ENCODE data around the gene PTGES. TPM values are rescaled to one million over a fixed set of nuclear protein-coding genes. Genes with fewer than 3 reads are reported as not detected.

The PTGES gene
- total RNA-seq, 3 donors from 2014 or later (not counting 1 experiment from before 2014, with no cell fraction given), result 0.28 to 0.47 (median 0.39) TPM

GRCh38 chr9:129726322-129727160 is 26.3 kb downstream of the PTGES start:
- WGBS (ENCODE audit: insufficient coverage), result 20% methylated on average over 23 of the region's 23 CpGs
- Mint-ChIP-seq H3K36me3 (no peaks in the 10 kb centered on the region), H3K4me3 (no peak overlapping the region), H3K9me3 (no peaks in the 10 kb centered on the region), H3K27ac (no peak overlapping the region), H3K4me1 (peaks cover 0 to 5% of the 10 kb centered on the region in 2 donors), H3K27me3 (ENCODE audit: low read depth in 2 of 2) (peaks cover 0 to 6% of the 10 kb centered on the region in 2 donors)
- Histone ChIP-seq H3K9me3 (ENCODE audit: control insufficient read depth, insufficient read depth, low read length) (no peaks in the 10 kb centered on the region), H3K4me1 (ENCODE audit: control insufficient read depth, insufficient read depth, low read length) (peaks cover 4% of the 10 kb centered on the region), H3K4me3 (ENCODE audit: low read length) (no peak overlapping the region), H3K36me3 (ENCODE audit: control insufficient read depth, insufficient read depth, low read length) (no peaks in the 10 kb centered on the region), H3K27ac (ENCODE audit: low read length) (no peak overlapping the region), H3K27me3 (ENCODE audit: control insufficient read depth, insufficient read depth, low read length) (no peaks in the 10 kb centered on the region)
- intact Hi-C loops (cut with micrococcal nuclease), result loop anchor here (2.0 kb wide), 1 partner anchor 56 kb away; no protein-coding TSS in a partner anchor
- peak; percentile 49 to 75 for DNase-seq
- TF ChIP-seq CTCF (IDR thresholded peaks at IDR 0.05), result peak; percentile 74
- peak; percentile 79 to 95 (median 93) for ATAC-seq

- TF ChIP-seq CTCF (IDR thresholded peaks at IDR 0.05), result no peak
- ATAC-seq, result no peak
- Histone ChIP-seq H3K4me1 (ENCODE audit: control insufficient read depth, insufficient read depth, low read length) (peaks cover 4% of the 10 kb centered on the region), H3K27me3 (ENCODE audit: control insufficient read depth, insufficient read depth, low read length) (no peaks in the 10 kb centered on the region), H3K4me3 (ENCODE audit: low read length) (no peak overlapping the region), H3K36me3 (ENCODE audit: control insufficient read depth, insufficient read depth, low read length) (no peaks in the 10 kb centered on the region), H3K9me3 (ENCODE audit: control insufficient read depth, insufficient read depth, low read length) (no peaks in the 10 kb centered on the region), H3K27ac (ENCODE audit: low read length) (no peak overlapping the region)
- peaks cover 0 to 6% of the 10 kb centered on the region in 2 donors for H3K27me3 Mint-ChIP-seq (ENCODE audit: low read depth in 2 of 2)
- H3K27ac Mint-ChIP-seq, result no peak overlapping the region
- WGBS (ENCODE audit: insufficient coverage), result 56% methylated on average over 10 of the region's 10 CpGs
- peaks cover 0 to 5% of the 10 kb centered on the region in 2 donors for H3K4me1 Mint-ChIP-seq
- intact Hi-C loops (cut with micrococcal nuclease), result loop anchor here (2.0 kb wide), 1 partner anchor 57 kb away; no protein-coding TSS in a partner anchor
- no peaks in the 10 kb centered on the region for H3K9me3 Mint-ChIP-seq
- no peaks in the 10 kb centered on the region for H3K36me3 Mint-ChIP-seq
- H3K4me3 Mint-ChIP-seq, result no peak overlapping the region
- DNase-seq, result no peak
These were observed 27.0 kb downstream of the PTGES start for GRCh38 chr9:129725795-129726251.

GRCh38 chr9:129724456-129725190 is 28.2 kb downstream of the PTGES start:
- ATAC-seq (no peak), DNase-seq (no peak)
- Mint-ChIP-seq H3K4me3 (no peak overlapping the region), H3K36me3 (no peaks in the 10 kb centered on the region), H3K27ac (no peak overlapping the region), H3K9me3 (no peaks in the 10 kb centered on the region), H3K4me1 (peaks cover 0 to 5% of the 10 kb centered on the region in 2 donors), H3K27me3 (ENCODE audit: low read depth in 2 of 2) (peaks cover 0 to 6% of the 10 kb centered on the region in 2 donors)
- Histone ChIP-seq H3K9me3 (ENCODE audit: control insufficient read depth, insufficient read depth, low read length) (no peaks in the 10 kb centered on the region), H3K4me3 (ENCODE audit: low read length) (no peak overlapping the region), H3K27me3 (ENCODE audit: control insufficient read depth, insufficient read depth, low read length) (no peaks in the 10 kb centered on the region), H3K36me3 (ENCODE audit: control insufficient read depth, insufficient read depth, low read length) (no peaks in the 10 kb centered on the region), H3K27ac (ENCODE audit: low read length) (no peak overlapping the region), H3K4me1 (ENCODE audit: control insufficient read depth, insufficient read depth, low read length) (peaks cover 4% of the 10 kb centered on the region)
- intact Hi-C loops (cut with micrococcal nuclease), result no loop called here
- WGBS (ENCODE audit: insufficient coverage), result 78% methylated on average over 16 of the region's 16 CpGs
- no peak for TF ChIP-seq CTCF (IDR thresholded peaks at IDR 0.05)

Data from natural killer cell (primary cell).